Articular chondrocyte of knee joint (primary cell): ENCODE results near the gene RAB3B. TPM values are rescaled to one million over a fixed set of nuclear protein-coding genes. Genes with fewer than 3 reads are reported as not detected.

Experiments
- small RNA-seq: library from RNA; depleted of rRNA; stranded (forward); fragments of <200 nt; gene quantifications from one replicate; pipeline ENCODE3, GENCODE V24; 2012
- total RNA-seq: library from RNA; depleted of rRNA; stranded (reverse); fragments of >200 nt; gene quantifications from 2 replicates; pipeline ENCODE4 v1.2.3, GENCODE V29; 2012

RAB3B gene, protein sequence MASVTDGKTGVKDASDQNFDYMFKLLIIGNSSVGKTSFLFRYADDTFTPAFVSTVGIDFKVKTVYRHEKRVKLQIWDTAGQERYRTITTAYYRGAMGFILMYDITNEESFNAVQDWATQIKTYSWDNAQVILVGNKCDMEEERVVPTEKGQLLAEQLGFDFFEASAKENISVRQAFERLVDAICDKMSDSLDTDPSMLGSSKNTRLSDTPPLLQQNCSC
- 7.2 and 7.9 TPM in 2 replicates for total RNA-seq

DNA sequence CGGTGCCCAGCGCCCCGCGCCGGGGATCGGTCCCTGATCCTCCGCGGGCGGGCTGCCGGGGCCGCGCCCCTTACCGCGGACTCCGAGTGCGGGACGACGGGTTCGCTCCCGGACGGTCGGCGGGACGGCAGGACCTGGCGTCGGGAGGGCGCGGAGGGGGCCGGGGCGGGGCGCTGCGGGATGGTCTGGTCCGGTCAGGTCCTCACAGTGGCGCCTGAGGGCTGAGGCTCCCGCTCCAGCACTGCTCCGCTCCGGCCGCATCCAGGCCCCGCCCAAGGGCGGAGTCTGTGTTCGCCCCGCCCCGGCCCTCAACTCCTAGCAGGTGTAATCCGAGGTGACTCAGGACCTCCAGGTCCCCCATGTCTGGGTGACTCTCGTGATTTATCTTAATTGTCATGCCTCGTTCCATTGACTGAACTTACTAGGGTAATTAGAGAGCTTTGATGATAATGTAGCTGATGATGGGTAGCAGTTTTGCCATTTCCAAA, at the start of gene RAB3B:
Gene RAB3B, minus strand, starts transcription at position 223 of the 488 bp plus-strand sequence. CDS start 13,583 bp downstream, outside the sequence.

DNA sequence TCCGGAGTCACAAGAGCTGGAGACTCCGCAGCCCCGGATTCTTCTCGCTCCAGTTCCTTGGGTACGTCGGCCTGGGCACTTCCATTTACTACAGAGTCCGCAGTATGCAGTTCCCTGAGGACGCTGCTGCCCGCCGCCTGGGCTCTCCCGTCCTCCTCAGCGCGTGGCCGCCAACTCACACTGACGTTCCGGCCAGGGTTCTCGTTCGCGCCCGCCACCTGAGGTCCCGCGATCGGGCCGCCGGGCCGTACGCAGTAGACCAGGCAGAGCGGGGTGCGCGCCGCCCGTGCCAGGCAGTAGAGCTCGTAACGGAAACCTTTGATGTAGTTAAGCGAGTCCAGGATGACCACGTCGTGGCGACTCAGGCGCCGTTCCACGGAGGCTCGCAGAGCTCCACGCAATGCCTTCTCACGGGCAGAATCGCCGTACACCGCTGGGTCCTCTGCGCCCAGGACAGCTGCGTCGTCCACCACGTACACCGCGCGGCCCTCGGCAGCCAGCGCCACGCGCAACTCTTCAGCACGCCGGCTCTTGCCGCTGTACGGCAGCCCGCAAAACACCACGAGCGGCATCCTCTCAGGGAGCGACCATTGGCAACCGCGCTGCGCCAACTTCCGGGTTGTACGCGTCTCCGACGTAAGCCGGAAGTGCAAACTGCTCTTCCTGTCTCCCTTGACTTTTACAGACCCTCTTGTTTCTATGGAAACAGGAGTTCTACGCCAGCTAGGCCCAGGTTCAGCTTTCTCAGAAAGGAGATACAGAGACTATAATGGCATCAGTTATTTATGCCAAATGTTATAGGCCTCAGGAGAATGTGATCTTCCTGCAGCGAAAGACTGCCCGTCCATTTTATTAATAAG, 42.9 kb upstream of the RAB3B start, which contains the start of gene KTI12:
Gene KTI12, minus strand, starts transcription at position 621 of the 860 bp plus-strand sequence. Its CDS starts 49 bp downstream, at position 572.

DNA sequence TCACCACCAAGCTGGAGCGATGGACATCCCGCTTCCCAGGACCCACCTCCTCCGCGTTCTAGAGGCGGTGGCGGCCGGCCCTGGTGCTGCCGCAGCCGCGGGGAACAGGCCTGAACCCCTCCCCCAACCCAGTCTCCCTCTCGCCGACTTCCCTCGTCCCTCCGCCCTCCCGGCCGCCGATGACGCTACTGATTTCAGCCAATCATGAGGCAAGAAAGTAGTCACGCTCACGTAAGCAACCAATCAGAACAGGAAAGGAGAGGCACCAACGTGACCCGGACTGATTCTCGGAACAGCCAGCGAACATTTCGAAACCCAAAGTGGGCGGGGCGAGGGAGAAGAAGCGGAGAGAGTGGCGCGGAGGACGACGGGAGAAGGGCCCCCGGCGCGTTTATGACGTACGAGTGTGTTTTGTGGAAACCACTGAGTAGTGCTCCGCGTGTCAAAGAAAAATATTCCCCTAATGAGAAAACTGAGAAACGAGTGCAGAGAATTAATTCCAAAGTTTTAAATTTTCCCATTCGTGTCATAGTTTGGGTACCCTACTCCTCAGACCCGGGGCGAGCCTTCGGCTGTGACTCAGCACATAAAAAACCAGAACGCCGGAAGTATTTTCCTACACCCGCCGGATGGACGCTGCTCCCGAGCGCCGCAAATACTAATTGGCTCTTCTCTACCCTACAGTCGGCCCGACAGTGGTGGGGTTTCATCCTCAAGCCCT, 111.7 kb downstream of the RAB3B start, which contains the start of gene NRDC:
Gene NRDC, minus strand, starts transcription at position 112 of the 721 bp plus-strand sequence. CDS start 112 bp downstream, outside the sequence.

Small RNA genes within 50 kb of the gene (small RNA-seq; reads per million reads assigned to genes)
- gene RN7SL290P: not detected
- not detected for gene RNA5SP48

Other genes with a start within 250 kb of the RAB3B start
- 76.5 and 86.9 TPM in 2 replicates for gene NRDC, start 112.0 kb downstream of the RAB3B start, total RNA-seq
- 12.5 and 14.2 TPM in 2 replicates for gene KTI12, start 43.1 kb upstream of the RAB3B start, total RNA-seq
- 47.0 and 49.3 TPM in 2 replicates for gene TXNDC12, start 64.5 kb upstream of the RAB3B start, total RNA-seq
- 75.6 and 81.3 TPM in 2 replicates for gene BTF3L4, start 65.6 kb upstream of the RAB3B start, total RNA-seq
- gene ZFYVE9, start 151.4 kb upstream of the RAB3B start, total RNA-seq: 35.9 and 48.6 TPM in 2 replicates